ENCODE measurements around the gene TMEM74B.
"Not testable (repeated sequence)": the region's sequence is repeated elsewhere in the genome, so short reads cannot be mapped to it uniquely, and the experiment has no call there.

Gene TMEM74B

DNA sequence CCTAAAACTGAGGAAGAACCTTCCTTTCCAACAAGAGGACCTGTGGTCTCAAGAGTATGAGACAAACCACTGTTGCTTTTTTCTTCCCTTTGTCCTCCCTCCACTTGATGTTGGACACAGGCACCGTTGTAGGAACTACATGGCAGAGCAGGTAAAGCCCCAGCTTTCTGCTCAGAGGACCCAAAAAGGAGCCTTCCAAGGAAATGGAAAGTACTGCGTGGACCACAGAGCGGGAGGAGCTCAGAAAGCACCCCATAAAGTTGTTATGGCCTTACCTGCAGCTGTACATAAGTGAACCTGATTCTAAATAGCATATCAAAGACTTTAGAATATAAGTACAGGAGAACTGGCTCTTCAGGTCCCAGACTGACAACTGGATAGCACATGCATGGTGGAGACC is 29.4 kb downstream of the TMEM74B start:
- Mint-ChIP-seq H3K4me1 (no peaks in the 10 kb centered on the region), H3K27ac (no peak overlapping the region), H3K4me3 (no peak overlapping the region), H3K27me3 (no peaks in the 10 kb centered on the region), H3K9me3 (peaks cover 0 to 2% of the 10 kb centered on the region in 2 donors), H3K36me3 (peaks cover 47 to 72% of the 10 kb centered on the region in 2 donors)
- ATAC-seq (replicated peaks) (no peak), DNase-seq (no peak)

GRCh38 chr20:1154691-1155090 is 30.1 kb downstream of the TMEM74B start:
- no peak for DNase-seq
- H3K4me3 Mint-ChIP-seq: no peak overlapping the region
- peaks cover 49 to 69% of the 10 kb centered on the region in 2 donors for H3K36me3 Mint-ChIP-seq
- no peaks in the 10 kb centered on the region for H3K4me1 Mint-ChIP-seq
- no peak overlapping the region for H3K27ac Mint-ChIP-seq
- no peak for ATAC-seq (replicated peaks)
- peaks cover 0 to 2% of the 10 kb centered on the region in 2 donors for H3K9me3 Mint-ChIP-seq
- H3K27me3 Mint-ChIP-seq: no peaks in the 10 kb centered on the region

GRCh38 chr20:1154226-1154625 is 30.6 kb downstream of the TMEM74B start:
- Mint-ChIP-seq H3K9me3 (peaks cover 0 to 2% of the 10 kb centered on the region in 2 donors), H3K4me3 (no peak overlapping the region), H3K27ac (no peak overlapping the region), H3K36me3 (peaks cover 48 to 70% of the 10 kb centered on the region in 2 donors), H3K27me3 (no peaks in the 10 kb centered on the region), H3K4me1 (no peaks in the 10 kb centered on the region)
- no peak for ATAC-seq (replicated peaks)
- no peak for DNase-seq

DNA sequence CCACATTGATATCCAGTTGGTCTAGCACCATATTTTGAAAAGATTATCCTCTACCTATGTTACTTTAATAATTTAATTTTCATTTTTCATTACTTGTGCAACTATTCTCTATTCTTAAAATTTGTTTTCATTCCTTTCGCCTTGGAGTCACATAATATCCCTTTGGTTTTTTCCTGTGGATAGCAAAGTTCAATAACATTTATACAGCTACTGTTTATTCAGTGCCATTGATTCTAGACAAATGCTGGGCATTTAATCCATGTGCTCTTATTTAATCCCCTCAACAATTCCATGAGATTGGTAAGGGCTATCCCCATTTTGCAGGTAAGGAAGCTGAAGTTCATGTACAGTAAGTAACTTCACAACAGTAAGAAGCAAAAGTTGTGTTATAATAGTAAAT is 33.8 kb downstream of the TMEM74B start:
- Mint-ChIP-seq H3K36me3 (peaks cover 49 to 75% of the 10 kb centered on the region in 2 donors), H3K4me3 (no peak overlapping the region), H3K9me3 (peaks cover 0 to under 1% of the 10 kb centered on the region in 2 donors), H3K27me3 (no peaks in the 10 kb centered on the region), H3K4me1 (peaks cover 3 to 9% of the 10 kb centered on the region in 2 donors), H3K27ac (no peak overlapping the region)
- DNase-seq: no peak
- ATAC-seq (replicated peaks): no peak

- Mint-ChIP-seq H3K36me3 (peaks cover 44 to 70% of the 10 kb centered on the region in 2 donors), H3K9me3 (no peaks in the 10 kb centered on the region), H3K27ac (no peak overlapping the region), H3K27me3 (no peaks in the 10 kb centered on the region), H3K4me3 (no peak overlapping the region), H3K4me1 (peaks cover 5 to 11% of the 10 kb centered on the region in 2 donors)
- ATAC-seq (replicated peaks) (no peak), DNase-seq (no peak)
Observed at GRCh38 chr20:1150218-1150617, 34.6 kb downstream of the TMEM74B start.

GRCh38 chr20:1149812-1150211 is 35.0 kb downstream of the TMEM74B start:
- H3K27ac Mint-ChIP-seq; DNase-seq; H3K9me3 Mint-ChIP-seq; H3K4me3 Mint-ChIP-seq; H3K27me3 Mint-ChIP-seq; ATAC-seq (replicated peaks): not testable (repeated sequence)
- Mint-ChIP-seq H3K36me3 (peaks cover 40 to 66% of the 10 kb centered on the region in 2 donors), H3K4me1 (peaks cover 5 to 11% of the 10 kb centered on the region in 2 donors)

DNA sequence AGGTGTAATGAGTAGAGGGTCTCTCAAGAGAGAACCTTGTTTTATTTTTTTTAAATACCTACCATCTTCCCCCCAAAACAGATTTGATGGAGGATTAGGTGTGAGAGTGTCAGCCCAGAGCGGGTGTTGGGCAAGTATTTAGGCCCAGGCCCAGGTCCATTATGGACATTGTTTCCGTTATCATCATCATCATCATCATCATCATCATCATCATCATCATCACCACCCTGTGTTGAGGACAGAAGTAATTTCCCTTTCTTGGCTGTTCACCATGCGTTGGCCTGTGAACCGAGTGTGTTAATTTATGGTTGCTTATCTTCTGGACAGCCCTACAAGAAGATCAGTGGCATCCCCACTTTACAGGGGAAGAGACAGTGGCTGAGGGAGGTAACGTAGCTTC is 37.8 kb downstream of the TMEM74B start:
- H3K4me1 Mint-ChIP-seq: peaks cover 11 to 13% of the 10 kb centered on the region in 2 donors
- H3K36me3 Mint-ChIP-seq: peaks cover 36 to 61% of the 10 kb centered on the region in 2 donors
- no peaks in the 10 kb centered on the region for H3K9me3 Mint-ChIP-seq
- no peak for DNase-seq
- H3K4me3 Mint-ChIP-seq: no peak overlapping the region
- H3K27ac Mint-ChIP-seq: no peak overlapping the region
- ATAC-seq (replicated peaks): no peak
- H3K27me3 Mint-ChIP-seq: no peaks in the 10 kb centered on the region

DNA sequence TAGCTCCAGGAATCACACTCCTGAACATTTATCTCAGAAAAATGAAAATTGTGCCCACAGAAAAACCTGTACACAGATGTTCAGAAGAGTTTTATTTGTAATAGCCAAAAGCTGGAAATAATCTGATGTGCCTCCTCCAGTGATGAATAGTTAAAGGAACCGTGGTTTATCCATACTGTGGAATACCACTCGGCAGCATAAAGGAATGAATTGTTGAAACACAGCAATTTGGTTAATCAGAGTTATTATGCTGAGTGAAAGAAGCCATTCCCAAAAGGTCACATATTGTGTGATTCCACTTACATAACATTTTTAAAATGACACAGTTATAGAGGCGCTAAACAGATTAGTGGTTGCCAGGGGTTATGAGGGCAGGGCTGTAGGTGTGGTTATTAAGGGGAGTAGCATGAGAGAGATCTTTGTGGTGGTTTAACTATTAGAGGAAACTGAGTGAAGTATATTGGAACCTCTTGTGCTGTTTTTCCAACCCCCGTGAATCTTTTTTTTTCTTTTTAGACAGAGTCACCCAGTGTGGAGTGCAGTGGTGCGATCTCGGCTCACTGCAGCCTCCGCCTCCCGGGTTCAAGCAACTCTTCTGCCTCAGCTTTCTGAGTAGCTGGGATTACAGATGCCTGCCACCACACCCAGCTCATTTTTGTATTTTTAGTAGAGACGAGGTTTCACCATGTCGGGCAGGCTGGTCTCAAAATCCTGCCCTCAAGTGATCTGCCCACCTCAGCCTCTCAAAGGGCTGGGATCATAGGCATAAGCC is 40.2 kb downstream of the TMEM74B start:
- Mint-ChIP-seq H3K27ac (peak overlapping the region; percentile 76), H3K36me3 (peaks cover 41 to 64% of the 10 kb centered on the region in 2 donors), H3K27me3 (no peaks in the 10 kb centered on the region), H3K9me3 (no peaks in the 10 kb centered on the region), H3K4me1 (peaks cover 11 to 13% of the 10 kb centered on the region in 2 donors), H3K4me3 (no peak overlapping the region)
- no peak for DNase-seq
- no peak for ATAC-seq (replicated peaks)

GRCh38 chr20:1137236-1137635 is 47.5 kb downstream of the TMEM74B start:
- no peak overlapping the region for H3K4me3 Mint-ChIP-seq
- peaks cover 9 to 11% of the 10 kb centered on the region in 2 donors for H3K4me1 Mint-ChIP-seq
- H3K9me3 Mint-ChIP-seq: no peaks in the 10 kb centered on the region
- no peak overlapping the region for H3K27ac Mint-ChIP-seq
- ATAC-seq (replicated peaks) (no peak), DNase-seq (no peak)
- peaks cover 49 to 74% of the 10 kb centered on the region in 2 donors for H3K36me3 Mint-ChIP-seq
- H3K27me3 Mint-ChIP-seq: no peaks in the 10 kb centered on the region

- H3K4me3 Mint-ChIP-seq: no peak overlapping the region
- DNase-seq (no peak), ATAC-seq (replicated peaks) (no peak)
- no peak overlapping the region for H3K27ac Mint-ChIP-seq
- H3K4me1 Mint-ChIP-seq: peaks cover 25 to 29% of the 10 kb centered on the region in 2 donors
- no peaks in the 10 kb centered on the region for H3K9me3 Mint-ChIP-seq
- no peaks in the 10 kb centered on the region for H3K27me3 Mint-ChIP-seq
- peaks cover 54 to 79% of the 10 kb centered on the region in 2 donors for H3K36me3 Mint-ChIP-seq
Observed at GRCh38 chr20:1134836-1135235, 49.9 kb downstream of the TMEM74B start.

GRCh38 chr20:1134355-1134754 is 50.4 kb downstream of the TMEM74B start:
- Mint-ChIP-seq H3K4me3 (no peak overlapping the region), H3K27ac (no peak overlapping the region), H3K4me1 (peaks cover 26 to 30% of the 10 kb centered on the region in 2 donors), H3K36me3 (peaks cover 56 to 81% of the 10 kb centered on the region in 2 donors), H3K9me3 (no peaks in the 10 kb centered on the region), H3K27me3 (no peaks in the 10 kb centered on the region)
- ATAC-seq (replicated peaks): no peak
- DNase-seq: no peak

- ATAC-seq (replicated peaks) (no peak), DNase-seq (no peak)
- Mint-ChIP-seq H3K36me3 (peaks cover 57 to 78% of the 10 kb centered on the region in 2 donors), H3K27ac (peak overlapping the region; percentile 15), H3K4me3 (peak overlapping the region; percentile 8 to 51), H3K27me3 (no peaks in the 10 kb centered on the region), H3K4me1 (peaks cover 28 to 30% of the 10 kb centered on the region in 2 donors), H3K9me3 (no peaks in the 10 kb centered on the region)
Observed at GRCh38 chr20:1131354-1131753, 53.4 kb downstream of the TMEM74B start.

GRCh38 chr20:1130847-1131246 is 53.9 kb downstream of the TMEM74B start:
- H3K9me3 Mint-ChIP-seq: no peaks in the 10 kb centered on the region
- DNase-seq (peak; percentile 24), ATAC-seq (replicated peaks) (peak; percentile 97 to 100)
- H3K4me3 Mint-ChIP-seq: peak overlapping the region; percentile 8 to 51
- H3K27me3 Mint-ChIP-seq: no peaks in the 10 kb centered on the region
- peak overlapping the region; percentile 15 for H3K27ac Mint-ChIP-seq
- peaks cover 29 to 30% of the 10 kb centered on the region in 2 donors for H3K4me1 Mint-ChIP-seq
- H3K36me3 Mint-ChIP-seq: peaks cover 57 to 79% of the 10 kb centered on the region in 2 donors
